ENCODE measurements around the gene SPNS2.
A peak's percentile ranks its signal among the peaks of the same experiment; 100 is the strongest.

SPNS2 gene

DNA sequence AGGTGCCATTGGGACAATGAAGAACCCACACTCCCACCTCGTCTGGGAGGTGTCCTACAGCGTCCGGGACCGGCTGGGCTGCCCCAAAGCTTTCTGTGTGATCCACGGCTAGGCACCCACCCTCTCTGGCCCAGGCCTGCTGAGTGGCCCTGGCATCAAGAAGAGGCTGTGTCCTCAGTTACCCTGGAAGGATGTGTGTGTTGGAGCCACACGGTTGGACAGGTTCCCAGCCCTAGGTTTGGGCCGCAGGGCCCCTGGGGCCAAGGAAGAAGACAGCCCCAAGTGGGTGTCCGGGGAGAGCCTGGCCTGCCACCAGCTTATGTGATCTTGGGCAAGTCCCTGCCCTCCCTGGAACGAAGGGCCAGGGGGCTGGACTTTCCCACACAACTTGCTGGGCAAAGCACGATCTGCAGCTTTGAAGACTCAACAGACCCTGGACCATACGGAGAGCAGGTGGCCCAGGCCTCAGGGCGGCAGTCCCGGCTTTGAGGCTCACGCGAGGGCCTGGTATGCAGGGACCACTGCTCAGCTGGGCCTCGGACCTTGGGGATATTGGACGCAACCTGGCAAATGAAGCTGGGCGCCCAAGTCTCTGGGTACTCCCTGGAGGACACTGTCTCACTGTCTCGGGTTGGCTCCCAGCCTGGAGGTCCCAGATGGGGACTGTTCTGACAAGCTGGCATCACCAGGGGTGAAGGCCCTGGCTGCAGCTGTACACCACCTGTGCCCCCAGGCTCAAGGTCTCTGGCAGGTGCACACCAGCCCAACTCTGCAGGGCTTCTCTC, 39.0 kb downstream of the SPNS2 start:
- no peak for DNase-seq

DNA sequence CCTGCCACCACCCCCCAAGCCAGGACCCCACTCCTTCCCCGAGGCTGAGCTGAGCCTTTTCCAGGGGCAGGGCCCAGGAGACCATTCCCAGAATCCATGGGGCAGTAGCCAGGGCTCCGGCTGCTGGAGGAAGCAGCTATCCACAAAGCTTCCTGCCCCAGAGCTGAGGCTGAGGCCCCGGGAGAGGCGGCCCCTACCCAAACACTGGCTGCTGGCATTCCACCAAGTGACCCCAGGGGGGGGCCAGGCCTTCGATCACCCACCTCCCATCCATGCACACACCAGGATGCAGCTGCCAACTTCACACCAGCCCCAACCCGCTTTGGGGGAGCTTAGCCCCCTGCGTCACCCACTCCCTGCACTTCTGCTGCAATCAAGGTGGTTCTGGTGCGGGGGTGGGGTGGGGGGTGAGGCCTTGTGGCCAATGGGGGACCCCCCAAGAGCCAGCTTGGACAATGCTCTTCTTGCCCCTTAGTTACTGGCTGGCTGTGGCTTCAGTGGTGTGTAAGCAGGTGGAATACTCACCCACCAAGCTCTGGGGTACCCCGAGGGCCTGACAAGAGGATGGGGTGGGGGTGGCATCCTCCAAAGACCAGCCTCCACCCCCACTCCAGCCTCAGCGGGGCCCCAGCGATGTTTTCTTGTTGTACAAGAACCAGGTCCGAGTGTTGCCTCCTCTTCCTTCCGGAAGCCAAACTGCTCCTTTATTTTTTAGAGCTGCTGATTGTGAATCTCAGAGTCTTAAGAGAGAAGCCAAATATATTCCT, 39.7 kb downstream of the SPNS2 start:
- no peak for DNase-seq

DNA sequence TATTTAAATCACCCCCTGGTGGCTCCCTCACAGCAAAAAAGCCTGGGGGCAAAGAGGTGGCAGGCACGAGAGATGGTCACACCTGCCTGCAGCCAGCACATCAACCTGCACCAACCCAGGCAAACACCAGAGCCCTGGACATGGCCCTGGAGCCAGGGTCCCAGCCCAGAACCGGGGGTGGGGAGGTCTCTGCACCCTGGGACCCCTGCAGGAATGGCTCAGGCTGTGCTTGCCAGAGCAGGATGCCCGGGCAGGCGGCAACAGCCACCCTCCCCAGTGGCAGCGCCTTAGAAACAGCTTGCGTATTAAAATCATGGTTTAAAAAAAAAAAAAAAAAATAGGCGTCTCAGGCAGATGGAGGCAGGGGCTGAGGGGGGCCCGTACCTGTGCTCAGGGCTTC, 40.3 kb downstream of the SPNS2 start:
- no peak for DNase-seq

- DNase-seq, result peak; percentile 11
Observed at GRCh38 chr17:4539576-4540223, 41.0 kb downstream of the SPNS2 start.

DNA sequence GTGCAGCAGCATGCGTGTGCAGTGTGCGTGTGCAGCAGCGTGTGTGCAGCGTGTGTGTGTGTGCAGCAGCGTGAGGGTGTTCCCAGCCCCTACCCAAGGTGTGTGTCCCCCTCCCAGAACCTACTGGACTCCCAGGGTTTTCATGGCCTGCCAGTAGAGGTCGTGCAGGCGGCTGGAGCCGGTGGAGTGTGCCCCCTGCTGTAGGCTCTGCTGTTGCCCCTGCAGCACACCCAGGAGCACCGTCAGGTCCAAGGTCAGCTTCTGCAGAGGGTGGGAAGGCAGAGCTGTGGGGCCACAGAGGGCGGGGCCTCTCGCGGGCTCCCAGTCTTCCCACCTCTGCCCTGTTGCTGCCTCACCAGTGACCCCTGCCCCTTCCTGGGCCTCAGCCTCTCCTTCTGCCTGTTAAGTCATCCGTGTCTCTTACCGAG, 41.6 kb downstream of the SPNS2 start:
- DNase-seq, result peak; percentile 23

DNA sequence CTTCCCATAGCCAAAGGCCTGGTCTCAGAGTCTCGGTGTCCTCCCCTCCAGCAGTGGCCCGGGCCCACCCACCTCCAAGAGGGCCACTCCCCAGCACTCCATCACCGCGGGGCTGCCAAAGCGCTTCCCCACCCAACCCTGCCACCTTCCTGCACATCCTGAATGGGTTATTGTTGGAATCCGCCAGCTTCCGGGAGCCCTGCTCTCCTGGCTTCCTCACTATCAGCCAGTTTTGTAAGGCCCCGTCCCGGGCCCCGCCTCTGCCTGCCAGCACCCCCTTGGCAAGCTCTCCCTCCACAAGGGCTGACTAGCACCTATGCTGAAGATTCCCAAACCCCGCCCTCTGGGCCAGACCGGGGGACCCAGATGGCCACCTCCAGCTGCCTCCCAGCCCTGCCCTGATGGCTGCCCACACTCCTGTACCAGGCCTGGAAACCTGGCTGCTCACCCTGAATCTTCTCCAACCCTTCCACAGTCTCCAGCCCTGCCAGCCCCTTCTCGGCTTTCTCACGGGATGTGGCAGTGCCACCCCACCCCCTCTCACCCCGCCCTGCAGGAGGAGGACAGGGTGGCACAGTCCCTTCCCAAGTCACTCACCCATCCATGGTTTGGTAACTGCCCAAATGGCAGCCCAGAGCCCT, 42.1 kb downstream of the SPNS2 start:
- DNase-seq, result peak; percentile 27

DNA sequence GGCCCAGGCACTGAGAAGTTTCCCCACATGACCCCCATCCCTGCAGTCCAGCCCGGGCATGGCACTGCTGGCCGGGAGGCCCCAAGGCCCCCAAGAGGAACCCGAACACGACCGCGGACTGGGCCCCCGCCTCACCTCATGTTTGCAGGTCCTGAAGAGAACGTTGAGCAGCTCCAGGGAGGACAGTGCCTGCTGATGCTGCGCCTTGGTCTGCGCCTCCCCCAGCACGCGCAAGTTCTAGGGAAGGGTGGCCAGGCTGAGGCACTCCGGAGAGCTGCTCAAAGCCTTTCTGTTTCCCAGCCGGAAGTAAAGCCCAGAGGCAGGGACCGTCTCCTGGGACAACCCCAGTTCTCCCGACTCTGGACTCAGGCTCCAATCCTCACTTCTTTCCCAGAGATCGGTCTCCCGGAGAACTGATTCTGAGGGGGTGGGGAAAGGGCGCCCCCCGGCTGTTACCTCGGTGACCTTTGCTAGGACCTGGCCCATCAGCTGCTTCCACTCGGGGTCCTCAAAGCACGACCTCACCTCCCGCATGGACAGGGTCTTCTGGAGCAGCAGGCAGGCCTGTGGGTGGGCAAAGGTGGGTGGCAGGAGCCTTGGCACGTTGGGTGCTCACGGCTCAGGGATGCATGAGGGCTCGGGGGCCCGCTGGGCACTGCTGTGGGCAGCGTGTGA, 42.8 kb downstream of the SPNS2 start:
- DNase-seq, result no peak

- no peak for DNase-seq
Observed at GRCh38 chr17:4542003-4542725, 43.5 kb downstream of the SPNS2 start.

GRCh38 chr17:4542726-4543191, 44.1 kb downstream of the SPNS2 start:
- no peak for DNase-seq

- no peak for DNase-seq
Observed at GRCh38 chr17:4543557-4544026, 44.9 kb downstream of the SPNS2 start.

DNA sequence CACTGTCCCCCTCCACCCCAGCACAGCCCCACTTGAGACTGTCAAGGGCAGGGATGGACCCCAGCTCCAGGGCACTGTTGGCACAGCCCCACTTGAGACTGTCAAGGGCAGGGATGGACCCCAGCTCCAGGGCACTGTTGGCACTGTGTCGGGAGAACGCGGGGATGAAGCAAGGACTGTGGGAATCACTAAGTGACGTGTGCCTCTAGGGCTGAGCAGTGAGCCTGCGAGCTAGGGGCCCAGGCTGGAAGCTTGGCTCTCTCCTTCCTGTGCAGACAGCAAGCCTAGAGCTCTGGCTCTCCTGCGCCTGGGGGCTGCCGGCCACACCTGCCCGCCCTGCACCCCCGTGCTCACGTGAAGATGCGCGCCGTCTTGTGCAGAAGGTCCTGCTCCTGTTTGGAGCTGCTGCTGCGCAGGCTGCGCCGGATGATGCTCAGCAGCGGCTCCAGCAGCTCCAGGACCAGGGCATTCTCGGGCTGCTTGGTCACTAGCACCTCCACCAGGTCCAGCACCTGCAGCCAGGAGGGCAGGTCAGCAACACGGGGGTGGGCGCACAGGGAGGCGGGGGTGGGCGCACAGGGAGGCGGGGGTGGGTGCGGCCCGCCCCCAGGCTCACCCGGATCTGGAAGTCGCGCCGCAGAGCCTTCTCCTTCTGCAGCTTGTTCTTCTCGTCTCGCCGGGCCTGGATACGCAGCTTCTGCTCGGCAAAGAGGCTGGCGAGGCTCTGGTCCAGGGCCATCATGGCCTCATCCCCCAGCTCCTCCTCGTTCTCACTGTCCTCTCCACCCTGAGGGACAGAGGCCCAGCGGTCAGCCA, 45.7 kb downstream of the SPNS2 start:
- no peak for DNase-seq

GRCh38 chr17:4544951-4545216, 46.2 kb downstream of the SPNS2 start:
- DNase-seq, result no peak

GRCh38 chr17:4545217-4545951, 46.7 kb downstream of the SPNS2 start:
- DNase-seq, result no peak

- no peak for DNase-seq
Observed at GRCh38 chr17:4547118-4547906, 48.6 kb downstream of the SPNS2 start.

GRCh38 chr17:4548061-4548461, 49.4 kb downstream of the SPNS2 start:
- DNase-seq, result no peak

GRCh38 chr17:4548721-4549531, 50.2 kb downstream of the SPNS2 start:
- DNase-seq, result no peak

DNA sequence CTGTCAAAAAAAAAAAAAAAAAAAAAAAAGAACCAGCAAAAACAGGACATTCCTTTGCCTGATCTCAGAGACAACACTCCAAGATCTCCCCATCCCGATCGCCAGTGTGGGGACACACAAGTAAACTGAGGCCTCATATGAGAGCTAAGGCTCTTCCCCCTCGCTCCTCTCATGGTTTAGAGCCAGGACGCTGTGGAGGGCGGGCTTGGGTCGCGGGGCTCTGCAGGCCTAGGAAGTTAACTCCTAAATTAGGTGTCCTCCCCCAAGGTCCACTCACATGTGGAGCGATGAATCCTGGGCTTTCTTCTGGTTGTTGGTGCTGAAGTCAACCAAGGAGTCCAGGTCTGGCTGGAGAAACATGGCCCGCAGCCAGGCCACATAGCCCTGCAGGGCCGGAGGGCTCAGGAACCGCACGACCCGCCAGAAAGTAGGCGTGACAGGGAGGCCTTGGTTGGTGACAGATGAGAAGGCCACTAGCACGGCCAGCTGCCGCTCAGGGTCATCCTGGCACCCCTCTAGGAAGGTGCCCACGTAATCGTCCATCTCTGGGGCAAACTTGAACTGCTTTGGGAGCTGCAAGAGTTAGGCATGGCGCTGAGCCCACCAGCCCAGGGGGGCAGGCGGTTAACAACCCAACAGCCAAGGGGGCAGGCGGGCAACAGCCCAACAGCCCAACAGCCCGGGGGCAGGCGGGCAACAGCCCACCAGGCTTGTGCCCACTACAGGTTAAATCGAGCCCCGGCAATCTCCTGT, 51.3 kb downstream of the SPNS2 start:
- no peak for DNase-seq
